GM23338 (cell line): ENCODE results near the gene DACH1. TPM values are rescaled to one million over a fixed set of nuclear protein-coding genes. Genes with fewer than 3 reads are reported as not detected.

ENCODE experiments used
- ATAC-seq: fragments of 200-7000 bp; cut with Tn5 transposase; 3 replicates; pipeline ENCODE4 v1.9.1; 2020
- DNase-seq: peaks from one replicate; pipeline ENCODE4 v3.0.0-alpha.2; 2015; ENCODE audit warnings: low spot score
- H2AFZ ChIP-seq: fragments of 200-600 bp; sonication (generic); 2 replicates; pipeline ENCODE4 v1.8.0; 2016; ENCODE audit warnings: antibody characterized with exemption, mild to moderate bottlenecking, moderate library complexity
- H3F3A ChIP-seq: fragments of 200-600 bp; sonication (generic); replicated peaks from 2 replicates; pipeline ENCODE4 v1.8.0; 2017; ENCODE audit warnings: antibody characterized with exemption, mixed run types, low read depth
- H3K27ac ChIP-seq: fragments of 200-600 bp; sonication (generic); 2 replicates; pipeline ENCODE4 v1.6.1; 2016; ENCODE audit warnings: low read depth
- H3K27me3 ChIP-seq: fragments of 200-600 bp; sonication (generic); 2 replicates; pipeline ENCODE4 v1.8.0; 2016; ENCODE audit warnings: mild to moderate bottlenecking, mixed run types, moderate library complexity; ENCODE audit not compliant: insufficient read depth
- H3K36me3 ChIP-seq: fragments of 200-600 bp; sonication (generic); 2 replicates; pipeline ENCODE4 v1.8.0; 2016; ENCODE audit warnings: mild to moderate bottlenecking; ENCODE audit not compliant: insufficient read depth
- H3K4me1 ChIP-seq: fragments of 200-600 bp; sonication (generic); 2 replicates; pipeline ENCODE4 v1.8.0; 2016; ENCODE audit warnings: mild to moderate bottlenecking, moderate library complexity; ENCODE audit not compliant: insufficient read depth
- H3K4me2 ChIP-seq: fragments of 200-600 bp; sonication (generic); 2 replicates; pipeline ENCODE4 v1.7.1; 2017; ENCODE audit warnings: mixed run types
- H3K4me3 ChIP-seq: fragments of 200-600 bp; sonication (generic); 2 replicates; pipeline ENCODE4 v1.6.1; 2016; ENCODE audit warnings: mixed run types
- H3K79me2 ChIP-seq: fragments of 200-600 bp; sonication (generic); replicated peaks from 2 replicates; pipeline ENCODE4 v1.8.0; 2017; ENCODE audit warnings: mild to moderate bottlenecking; ENCODE audit not compliant: insufficient read depth
- H3K9me2 ChIP-seq: fragments of 200-600 bp; sonication (generic); 2 replicates; pipeline ENCODE4 v1.8.0; 2017; ENCODE audit not compliant: insufficient read depth
- H4K20me1 ChIP-seq: fragments of 200-600 bp; sonication (generic); replicated peaks from 2 replicates; pipeline ENCODE4 v1.8.0; 2017; ENCODE audit warnings: mild to moderate bottlenecking; ENCODE audit not compliant: insufficient read depth
- H3K27ac Mint-ChIP-seq: 2 replicates; pipeline ENCODE4 v1.8.0; 2020; ENCODE audit warnings: inconsistent platforms, mild to moderate bottlenecking, moderate library complexity, mixed read lengths
- H3K27me3 Mint-ChIP-seq: 3 replicates; pipeline ENCODE4 v1.8.0; 2022; ENCODE audit warnings: low read depth, mild to moderate bottlenecking, moderate library complexity, mixed read lengths, inconsistent platforms; ENCODE audit not compliant: insufficient read depth, poor library complexity
- H3K36me3 Mint-ChIP-seq: 3 replicates; pipeline ENCODE4 v1.8.0; 2021; ENCODE audit warnings: low read depth, mild to moderate bottlenecking, inconsistent platforms, moderate library complexity, mixed read lengths
- H3K4me1 Mint-ChIP-seq: 3 replicates; pipeline ENCODE4 v1.8.0; 2020; ENCODE audit warnings: mild to moderate bottlenecking, inconsistent platforms, mixed read lengths
- H3K4me3 Mint-ChIP-seq: 3 replicates; pipeline ENCODE4 v1.8.0; 2021; ENCODE audit warnings: moderate library complexity, mild to moderate bottlenecking, inconsistent platforms, mixed read lengths
- H3K9me3 Mint-ChIP-seq: 3 replicates; pipeline ENCODE4 v1.8.0; 2020; ENCODE audit warnings: moderate library complexity, mild to moderate bottlenecking, inconsistent platforms, mixed read lengths
- CREB1 ChIP-seq: fragments of 250-450 bp; sonication (Bioruptor Pico); IDR thresholded peaks from 2 replicates; pipeline ENCODE4 v1.5.0; 2020; ENCODE audit warnings: low read depth, mild to moderate bottlenecking, moderate library complexity
- CTCF ChIP-seq, 2 experiments: fragments of 200-600 bp in 1 of 2; sonication (generic) in 1 of 2; conservative IDR thresholded peaks; 2 replicates each; pipeline versions ENCODE4 v1.5.1 to v1.6.1; 2016 to 2017; ENCODE audit warnings: antibody characterized with exemption in 2 of 2, low read depth in 2 of 2, mild to moderate bottlenecking in 2 of 2, moderate library complexity in 1 of 2
- ETS1 ChIP-seq: IDR thresholded peaks from 2 replicates; pipeline ENCODE4 v1.6.1; 2016; ENCODE audit warnings: antibody characterized with exemption
- EZH2 ChIP-seq: fragments of 200-600 bp; sonication (generic); IDR thresholded peaks from one replicate; pipeline ENCODE4 v1.8.0; 2017; ENCODE audit warnings: antibody characterized with exemption, mild to moderate bottlenecking, low read depth; ENCODE audit not compliant: unreplicated experiment
- EZH2phosphoT487 ChIP-seq: fragments of 200-600 bp; sonication (generic); IDR thresholded peaks from one replicate; pipeline ENCODE4 v1.8.1; 2018; ENCODE audit warnings: antibody characterized with exemption; ENCODE audit not compliant: unreplicated experiment
- JUNB ChIP-seq: IDR thresholded peaks from one replicate; pipeline ENCODE4 v1.6.1; 2016; ENCODE audit warnings: antibody characterized with exemption; ENCODE audit not compliant: unreplicated experiment
- NANOG ChIP-seq: IDR thresholded peaks from 2 replicates; pipeline ENCODE4 v1.6.1; 2016; ENCODE audit warnings: antibody characterized with exemption, borderline replicate concordance
- POLR2AphosphoS5 ChIP-seq: IDR thresholded peaks from 2 replicates; pipeline ENCODE4 v1.6.1; 2016; ENCODE audit warnings: antibody characterized with exemption, low read depth
- STAT1 ChIP-seq: IDR thresholded peaks from one replicate; pipeline ENCODE4 v1.6.1; 2016; ENCODE audit warnings: antibody characterized with exemption; ENCODE audit not compliant: unreplicated experiment
- ZNF114 ChIP-seq: fragments of 250-450 bp; sonication (Bioruptor Pico); IDR thresholded peaks from 2 replicates; pipeline ENCODE4 v1.5.0; 2020; ENCODE audit warnings: mild to moderate bottlenecking, moderate library complexity
- ZNF331 ChIP-seq: fragments of 250-450 bp; sonication (Bioruptor Pico); IDR thresholded peaks from 2 replicates; pipeline ENCODE4 v1.5.0; 2020; ENCODE audit warnings: low read depth, mild to moderate bottlenecking, moderate library complexity
- ZNF462 ChIP-seq: fragments of 250-450 bp; sonication (Bioruptor Pico); IDR thresholded peaks from 2 replicates; pipeline ENCODE4 v1.5.0; 2020; ENCODE audit warnings: mild to moderate bottlenecking, moderate library complexity
- polyA plus RNA-seq: library from polyadenylated mRNA; unstranded; fragments of >200 nt; fragmentation: Nextera tagmentation; extraction: Ambion mirVana; gene quantifications from 2 replicates; pipeline ENCODE4 v1.2.1, GENCODE V29; 2016
- total RNA-seq: library from RNA; depleted of rRNA; stranded (reverse); fragments of >200 nt; shearing (Covaris generic); gene quantifications from 2 replicates; pipeline ENCODE4 v1.2.3, GENCODE V29; 2014
- TF ChIP-seq, protein P1 (sequence below): IDR thresholded peaks from one replicate; pipeline ENCODE4 v1.6.1; 2018; ENCODE audit warnings: antibody characterized with exemption; ENCODE audit not compliant: unreplicated experiment

DACH1 gene
- total and polyA plus RNA-seq, 2 experiments from 2014 or later = 0.45 to 0.57 TPM

DNA sequence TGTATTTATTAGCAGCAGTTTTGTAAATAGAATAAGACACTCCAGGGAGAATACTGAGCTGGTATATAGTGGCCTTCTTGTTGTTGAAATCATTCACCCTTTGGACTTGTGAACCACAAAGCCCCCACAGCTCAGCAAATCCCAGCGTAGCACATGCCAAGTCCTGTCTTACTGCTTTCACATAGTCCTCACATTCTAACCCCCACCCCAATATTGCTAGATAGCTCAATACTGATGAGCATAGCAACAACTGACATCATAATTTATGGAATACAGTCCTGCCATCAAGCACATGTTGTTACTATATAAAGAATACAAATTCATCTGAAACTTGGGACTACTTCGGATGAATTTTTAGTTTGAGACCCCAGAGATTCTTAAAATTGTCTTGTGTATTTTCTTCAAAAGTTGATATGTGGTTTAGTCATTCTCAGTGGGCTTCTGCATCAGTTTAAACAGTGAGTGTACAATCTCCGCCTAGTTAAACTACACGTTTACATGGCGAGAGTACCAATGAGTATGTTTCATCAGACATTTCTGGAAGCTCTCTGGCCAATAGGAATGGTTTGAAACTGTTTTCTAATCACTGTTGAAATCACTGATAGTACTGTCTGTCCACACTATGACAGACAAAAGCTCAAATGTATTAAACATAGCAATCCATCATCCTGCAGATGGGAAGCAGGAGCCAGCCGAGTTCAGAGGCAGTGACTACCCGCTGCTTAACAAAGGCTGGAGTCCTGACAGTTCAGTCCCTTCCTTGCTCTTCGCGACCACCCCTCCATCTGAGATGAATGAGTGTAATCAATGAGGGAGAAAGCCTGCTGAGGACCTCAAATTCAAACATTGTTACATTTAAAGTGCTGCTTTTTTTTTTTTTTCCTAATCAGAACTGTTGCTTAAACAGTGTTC, 15.2 kb downstream of the DACH1 start:
- no peak overlapping the region for H3K4me3 Mint-ChIP-seq
- H3K27ac Mint-ChIP-seq = no peak overlapping the region
- H3K4me1 Mint-ChIP-seq = no peaks in the 10 kb centered on the region
- H2AFZ ChIP-seq = peak overlapping the region; percentile 29; the same call in 1 of the 2 replicates
- no peak overlapping the region for H3K27ac ChIP-seq
- H3K36me3 ChIP-seq = no peaks in the 10 kb centered on the region
- no peaks in the 10 kb centered on the region for H3K36me3 Mint-ChIP-seq
- no peaks in the 10 kb centered on the region for H3K27me3 Mint-ChIP-seq
- no peaks in the 10 kb centered on the region for H3K9me2 ChIP-seq
- ATAC-seq (peak; percentile 39; the same call in 1 of the 3 replicates), DNase-seq (no peak)
- H3K27me3 ChIP-seq = no peaks in the 10 kb centered on the region
- no peaks in the 10 kb centered on the region for H3F3A ChIP-seq
- no peaks in the 10 kb centered on the region for H3K9me3 Mint-ChIP-seq
- no peaks in the 10 kb centered on the region for H3K4me1 ChIP-seq
- TF ChIP-seq NANOG (no peak), JUNB (no peak), EZH2phosphoT487 (no peak), CREB1 (CRISPR knock-in tag) (no peak), CTCF (conservative IDR thresholded peaks at IDR 0.05; ENCODE audit: low read depth in 2 of 2) (no peak), POLR2AphosphoS5 (no peak), ZNF114 (no peak), ETS1 (no peak), STAT1 (no peak), ZNF331 (no peak), EZH2 (no peak), ZNF462 (CRISPR knock-in tag) (no peak)
- TF ChIP-seq, protein P1, sequence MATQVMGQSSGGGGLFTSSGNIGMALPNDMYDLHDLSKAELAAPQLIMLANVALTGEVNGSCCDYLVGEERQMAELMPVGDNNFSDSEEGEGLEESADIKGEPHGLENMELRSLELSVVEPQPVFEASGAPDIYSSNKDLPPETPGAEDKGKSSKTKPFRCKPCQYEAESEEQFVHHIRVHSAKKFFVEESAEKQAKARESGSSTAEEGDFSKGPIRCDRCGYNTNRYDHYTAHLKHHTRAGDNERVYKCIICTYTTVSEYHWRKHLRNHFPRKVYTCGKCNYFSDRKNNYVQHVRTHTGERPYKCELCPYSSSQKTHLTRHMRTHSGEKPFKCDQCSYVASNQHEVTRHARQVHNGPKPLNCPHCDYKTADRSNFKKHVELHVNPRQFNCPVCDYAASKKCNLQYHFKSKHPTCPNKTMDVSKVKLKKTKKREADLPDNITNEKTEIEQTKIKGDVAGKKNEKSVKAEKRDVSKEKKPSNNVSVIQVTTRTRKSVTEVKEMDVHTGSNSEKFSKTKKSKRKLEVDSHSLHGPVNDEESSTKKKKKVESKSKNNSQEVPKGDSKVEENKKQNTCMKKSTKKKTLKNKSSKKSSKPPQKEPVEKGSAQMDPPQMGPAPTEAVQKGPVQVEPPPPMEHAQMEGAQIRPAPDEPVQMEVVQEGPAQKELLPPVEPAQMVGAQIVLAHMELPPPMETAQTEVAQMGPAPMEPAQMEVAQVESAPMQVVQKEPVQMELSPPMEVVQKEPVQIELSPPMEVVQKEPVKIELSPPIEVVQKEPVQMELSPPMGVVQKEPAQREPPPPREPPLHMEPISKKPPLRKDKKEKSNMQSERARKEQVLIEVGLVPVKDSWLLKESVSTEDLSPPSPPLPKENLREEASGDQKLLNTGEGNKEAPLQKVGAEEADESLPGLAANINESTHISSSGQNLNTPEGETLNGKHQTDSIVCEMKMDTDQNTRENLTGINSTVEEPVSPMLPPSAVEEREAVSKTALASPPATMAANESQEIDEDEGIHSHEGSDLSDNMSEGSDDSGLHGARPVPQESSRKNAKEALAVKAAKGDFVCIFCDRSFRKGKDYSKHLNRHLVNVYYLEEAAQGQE = no peak
- no peaks in the 10 kb centered on the region for H4K20me1 ChIP-seq
- H3K79me2 ChIP-seq = no peaks in the 10 kb centered on the region
- H3K4me3 ChIP-seq = no peak overlapping the region
- no peak overlapping the region for H3K4me2 ChIP-seq
